Measurements from ENCODE around the gene SERINC2. TPM values are rescaled to one million over a fixed set of nuclear protein-coding genes. Genes with fewer than 3 reads are reported as not detected.
"Not testable (repeated sequence)": the region's sequence is repeated elsewhere in the genome, so short reads cannot be mapped to it uniquely, and the experiment has no call there.

Gene SERINC2
- total RNA-seq, 1 donor: 10.9 TPM

GRCh38 chr1:31380181-31380580 lies 32.8 kb upstream of the SERINC2 start:
- Histone ChIP-seq H3K27me3 (ENCODE audit: insufficient read depth, low read length) (no peaks in the 10 kb centered on the region), H3K79me2 (ENCODE audit: insufficient read depth, low read length) (no peaks in the 10 kb centered on the region), H2AFZ (ENCODE audit: low read length) (no peak overlapping the region), H3K4me3 (ENCODE audit: insufficient read depth, low read length) (no peak overlapping the region), H3K36me3 (ENCODE audit: insufficient read depth, low read length) (no peaks in the 10 kb centered on the region), H3K9me3 (ENCODE audit: low read depth, low read length) (no peaks in the 10 kb centered on the region), H3K4me2 (ENCODE audit: insufficient read depth, low read length) (no peak overlapping the region), H3K4me1 (ENCODE audit: insufficient read depth, low read length) (peaks cover 21% of the 10 kb centered on the region), H3K27ac (ENCODE audit: low read depth, low read length) (no peak overlapping the region), H4K20me1 (ENCODE audit: insufficient read depth, low read length) (no peaks in the 10 kb centered on the region)
- no peak for DNase-seq (ENCODE audit: insufficient read length, low spot score, missing footprints)
- TF ChIP-seq CTCF (IDR thresholded peaks at IDR 0.05; ENCODE audit: extremely low read depth, low read depth, low read length): no peak

GRCh38 chr1:31381394-31382294 lies 31.4 kb upstream of the SERINC2 start:
- peak overlapping the region; percentile 7 for H3K4me2 ChIP-seq (ENCODE audit: insufficient read depth, low read length)
- H4K20me1 ChIP-seq (ENCODE audit: insufficient read depth, low read length): no peaks in the 10 kb centered on the region
- no peak for DNase-seq (ENCODE audit: insufficient read length, low spot score, missing footprints)
- H3K79me2 ChIP-seq (ENCODE audit: insufficient read depth, low read length): no peaks in the 10 kb centered on the region
- H3K4me3 ChIP-seq (ENCODE audit: insufficient read depth, low read length): no peak overlapping the region
- no peak overlapping the region for H2AFZ ChIP-seq (ENCODE audit: low read length)
- no peak for TF ChIP-seq CTCF (IDR thresholded peaks at IDR 0.05; ENCODE audit: extremely low read depth, low read depth, low read length)
- H3K27me3 ChIP-seq (ENCODE audit: insufficient read depth, low read length): no peaks in the 10 kb centered on the region
- H3K9me3 ChIP-seq (ENCODE audit: low read depth, low read length): no peaks in the 10 kb centered on the region
- H3K27ac ChIP-seq (ENCODE audit: low read depth, low read length): no peak overlapping the region
- peaks cover 18% of the 10 kb centered on the region for H3K4me1 ChIP-seq (ENCODE audit: insufficient read depth, low read length)
- H3K36me3 ChIP-seq (ENCODE audit: insufficient read depth, low read length): no peaks in the 10 kb centered on the region

GRCh38 chr1:31382379-31382989 lies 30.5 kb upstream of the SERINC2 start:
- no peak for DNase-seq (ENCODE audit: insufficient read length, low spot score, missing footprints)
- Histone ChIP-seq H3K36me3 (ENCODE audit: insufficient read depth, low read length) (no peaks in the 10 kb centered on the region), H2AFZ (ENCODE audit: low read length) (no peak overlapping the region), H3K4me3 (ENCODE audit: insufficient read depth, low read length) (no peak overlapping the region), H3K27me3 (ENCODE audit: insufficient read depth, low read length) (no peaks in the 10 kb centered on the region), H4K20me1 (ENCODE audit: insufficient read depth, low read length) (no peaks in the 10 kb centered on the region), H3K9me3 (ENCODE audit: low read depth, low read length) (no peaks in the 10 kb centered on the region), H3K4me2 (ENCODE audit: insufficient read depth, low read length) (no peak overlapping the region), H3K79me2 (ENCODE audit: insufficient read depth, low read length) (no peaks in the 10 kb centered on the region), H3K4me1 (ENCODE audit: insufficient read depth, low read length) (peaks cover 18% of the 10 kb centered on the region), H3K27ac (ENCODE audit: low read depth, low read length) (no peak overlapping the region)
- TF ChIP-seq CTCF (IDR thresholded peaks at IDR 0.05; ENCODE audit: extremely low read depth, low read depth, low read length): no peak

GRCh38 chr1:31383967-31384366 lies 29.0 kb upstream of the SERINC2 start:
- Histone ChIP-seq H4K20me1 (ENCODE audit: insufficient read depth, low read length) (no peaks in the 10 kb centered on the region), H3K79me2 (ENCODE audit: insufficient read depth, low read length) (no peaks in the 10 kb centered on the region), H3K4me2 (ENCODE audit: insufficient read depth, low read length) (no peak overlapping the region), H3K4me1 (ENCODE audit: insufficient read depth, low read length) (peaks cover 18% of the 10 kb centered on the region), H2AFZ (ENCODE audit: low read length) (no peak overlapping the region), H3K4me3 (ENCODE audit: insufficient read depth, low read length) (no peak overlapping the region), H3K36me3 (ENCODE audit: insufficient read depth, low read length) (no peaks in the 10 kb centered on the region), H3K27ac (ENCODE audit: low read depth, low read length) (no peak overlapping the region), H3K27me3 (ENCODE audit: insufficient read depth, low read length) (no peaks in the 10 kb centered on the region), H3K9me3 (ENCODE audit: low read depth, low read length) (no peaks in the 10 kb centered on the region)
- TF ChIP-seq CTCF (IDR thresholded peaks at IDR 0.05; ENCODE audit: extremely low read depth, low read depth, low read length): no peak
- DNase-seq (ENCODE audit: insufficient read length, low spot score, missing footprints): no peak

GRCh38 chr1:31386576-31387243 lies 26.3 kb upstream of the SERINC2 start:
- H3K9me3 ChIP-seq (ENCODE audit: low read depth, low read length); DNase-seq (ENCODE audit: insufficient read length, low spot score, missing footprints); H3K27ac ChIP-seq (ENCODE audit: low read depth, low read length); H3K79me2 ChIP-seq (ENCODE audit: insufficient read depth, low read length); H4K20me1 ChIP-seq (ENCODE audit: insufficient read depth, low read length); H3K4me2 ChIP-seq (ENCODE audit: insufficient read depth, low read length); H2AFZ ChIP-seq (ENCODE audit: low read length); H3K27me3 ChIP-seq (ENCODE audit: insufficient read depth, low read length); H3K4me3 ChIP-seq (ENCODE audit: insufficient read depth, low read length); H3K36me3 ChIP-seq (ENCODE audit: insufficient read depth, low read length): not testable (repeated sequence)
- peaks cover 11% of the 10 kb centered on the region for H3K4me1 ChIP-seq (ENCODE audit: insufficient read depth, low read length)
